Germinal center (tissue), 1 donor: ENCODE data around the gene NBPF3.
"Not testable (repeated sequence)": the region's sequence is repeated elsewhere in the genome, so short reads cannot be mapped to it uniquely, and the experiment has no call there.

Experiments
- DNase-seq: peaks from one replicate; pipeline ENCODE4 v3.0.0; 2012; ENCODE audit warnings: mixed read lengths, low spot score

Gene NBPF3

GRCh38 chr1:21518774-21519455, 79.0 kb downstream of the NBPF3 start:
- peak; percentile 58 for DNase-seq

DNA sequence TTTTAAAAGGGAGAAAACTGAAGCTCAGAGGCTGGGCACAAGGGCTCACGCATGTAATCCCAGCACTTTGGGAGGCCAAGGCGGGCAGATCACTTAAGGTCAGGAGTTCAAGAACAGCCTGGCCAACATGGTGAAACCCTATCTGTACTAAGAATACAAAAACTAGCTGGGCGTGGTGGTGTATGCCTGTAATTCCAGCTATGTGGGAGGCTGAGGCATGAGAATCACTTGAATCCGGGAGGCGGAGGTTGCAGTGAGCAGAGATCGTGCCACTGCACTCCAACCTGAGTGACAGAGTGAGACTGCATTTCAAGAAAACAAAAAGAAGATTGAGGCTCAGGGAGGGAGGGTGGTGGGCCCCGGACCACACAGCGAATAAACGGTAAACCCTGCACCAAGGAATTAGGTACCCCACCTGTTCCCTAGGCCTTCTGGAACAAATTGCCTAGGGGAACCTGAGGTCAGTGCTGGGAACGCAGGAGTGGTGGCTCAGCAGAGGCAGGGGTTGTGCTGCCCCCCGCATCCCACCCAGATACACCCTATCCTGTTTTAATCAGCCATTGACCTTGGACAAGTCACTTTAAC, 79.6 kb downstream of the NBPF3 start:
- not testable (repeated sequence) for DNase-seq

DNA sequence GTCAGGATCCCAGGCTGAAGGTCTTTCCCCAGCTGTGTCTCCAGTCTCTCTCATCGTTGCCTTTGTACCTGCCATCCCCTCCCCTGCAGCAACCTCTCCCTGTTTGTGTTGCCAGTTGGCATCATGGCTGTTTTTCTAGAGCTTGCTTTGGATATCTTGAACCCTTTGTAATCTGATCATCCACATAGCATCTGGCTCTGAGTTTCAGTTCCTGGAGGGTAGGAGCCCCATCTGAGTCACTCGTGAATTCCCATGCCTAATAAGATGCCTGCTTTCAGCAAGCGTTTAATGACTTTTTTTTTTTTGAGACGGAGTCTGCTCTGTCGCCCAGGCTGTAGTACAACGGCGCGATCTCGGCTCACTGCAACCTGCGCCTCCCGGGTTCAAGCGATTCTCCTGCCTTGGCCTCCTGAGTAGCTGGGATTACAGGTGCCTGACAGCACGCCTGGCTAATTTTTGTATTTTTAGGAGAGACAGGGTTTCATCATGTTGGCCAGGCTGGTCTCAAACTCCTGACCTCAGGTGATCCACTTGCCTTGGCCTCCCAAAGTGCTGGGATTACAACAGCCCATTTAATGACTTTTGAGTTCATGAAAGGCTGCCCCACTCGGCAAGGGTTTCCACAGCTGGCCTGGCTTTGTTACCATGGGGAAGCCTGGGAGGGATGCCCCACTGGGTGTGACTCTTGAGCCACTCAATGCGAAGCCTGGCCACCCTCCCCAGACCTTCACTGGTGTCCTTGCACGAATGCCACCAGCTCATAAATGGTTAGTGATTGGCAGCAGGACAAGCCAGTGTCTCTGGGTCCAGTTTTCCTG, 81.2 kb downstream of the NBPF3 start:
- no peak for DNase-seq

GRCh38 chr1:21521717-21522060, 81.8 kb downstream of the NBPF3 start:
- DNase-seq = no peak

- no peak for DNase-seq
These were observed 82.6 kb downstream of the NBPF3 start for GRCh38 chr1:21522525-21523038.

GRCh38 chr1:21523297-21523813, 83.4 kb downstream of the NBPF3 start:
- DNase-seq = no peak

DNA sequence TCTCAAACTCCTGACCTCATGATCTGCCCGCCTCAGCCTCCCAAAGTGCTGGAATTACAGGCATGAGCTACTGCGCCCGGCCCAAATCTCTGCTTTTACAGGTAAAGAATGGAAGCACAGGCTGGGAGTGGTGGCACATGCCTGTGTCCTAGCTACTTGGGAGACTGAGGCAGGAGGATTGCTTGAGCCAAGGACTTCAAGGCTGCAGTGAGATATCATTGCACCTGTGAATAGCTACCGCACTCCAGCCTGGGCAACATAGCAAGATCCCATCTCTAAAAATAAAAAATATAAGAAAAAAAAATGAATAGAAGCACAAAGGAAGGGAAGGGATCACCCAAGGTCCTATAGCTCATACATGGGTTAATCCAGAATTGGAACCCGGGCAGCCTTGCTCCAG, 84.3 kb downstream of the NBPF3 start:
- no peak for DNase-seq

GRCh38 chr1:21524686-21525339, 84.9 kb downstream of the NBPF3 start:
- DNase-seq = peak; percentile 40

- no peak for DNase-seq
These were observed 85.4 kb downstream of the NBPF3 start for GRCh38 chr1:21525340-21525717.

GRCh38 chr1:21526441-21526840, 86.5 kb downstream of the NBPF3 start:
- no peak for DNase-seq

- no peak for DNase-seq
These were observed 90.6 kb downstream of the NBPF3 start for GRCh38 chr1:21530368-21531016.

DNA sequence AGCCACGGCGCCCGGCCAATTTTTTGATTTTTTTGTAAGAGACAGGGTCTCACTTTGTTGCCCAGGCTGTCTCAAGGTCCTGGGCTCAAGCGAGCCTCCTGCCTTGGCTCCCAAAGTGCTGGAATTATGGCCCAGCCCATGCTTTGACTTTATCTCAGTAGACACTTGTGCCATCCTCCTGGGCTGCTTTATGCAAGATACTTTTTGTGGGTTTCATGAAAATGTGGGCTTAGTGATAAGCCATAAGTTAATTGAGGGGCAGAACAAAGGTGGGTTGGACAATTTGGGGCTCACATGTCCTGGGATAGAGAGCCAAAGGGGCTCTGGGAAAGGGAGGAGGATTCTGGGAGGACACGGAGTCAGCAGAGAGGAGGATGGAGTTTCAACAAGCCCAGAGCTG, 91.3 kb downstream of the NBPF3 start:
- no peak for DNase-seq

- DNase-seq = no peak
These were observed 92.6 kb downstream of the NBPF3 start for GRCh38 chr1:21532496-21532895.

DNA sequence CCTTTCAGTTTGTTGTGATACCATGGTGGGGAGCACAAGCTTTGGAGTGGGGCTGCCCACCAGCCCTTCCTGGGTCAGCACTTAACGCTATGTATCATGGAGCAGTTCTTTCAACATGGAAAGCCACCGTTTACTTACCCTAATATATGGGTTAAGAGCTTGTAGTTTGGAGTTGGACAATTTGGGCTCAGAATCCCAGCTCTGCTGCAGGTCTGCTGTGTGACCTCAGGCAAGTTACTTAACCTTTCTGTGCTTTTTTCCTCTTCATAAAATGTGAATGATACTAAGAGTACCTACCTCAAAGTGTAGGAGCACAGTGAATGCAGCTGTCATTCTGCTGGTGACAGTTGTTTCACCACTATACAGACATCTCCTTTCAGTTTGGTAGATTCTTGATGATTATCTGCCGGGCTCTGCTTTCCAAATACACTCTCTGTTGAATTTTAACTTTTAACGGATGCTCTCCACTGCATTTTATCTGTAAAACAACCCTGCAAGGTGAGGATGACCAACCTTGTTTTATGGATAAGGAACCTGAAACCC, 93.1 kb downstream of the NBPF3 start:
- no peak for DNase-seq

- no peak for DNase-seq
These were observed 94.2 kb downstream of the NBPF3 start for GRCh38 chr1:21534146-21534545.
